Iris pigment epithelial cell (primary cell): ENCODE data around the gene AADAT.
A peak's percentile ranks its signal among the peaks of the same experiment; 100 is the strongest.
"Not testable (repeated sequence)": the region's sequence is repeated elsewhere in the genome, so short reads cannot be mapped to it uniquely, and the experiment has no call there.

ENCODE experiments used
- DNase-seq: peaks from one replicate; pipeline ENCODE4 v3.0.0-alpha.2; 2011; ENCODE audit warnings: low read depth

Gene AADAT

GRCh38 chr4:170089274-170089667, 485 bp downstream of the AADAT start:
- peak; percentile 43 for DNase-seq

GRCh38 chr4:170088716-170089115, 1.0 kb downstream of the AADAT start:
- DNase-seq, result no peak

GRCh38 chr4:170087163-170087700, 2.5 kb downstream of the AADAT start:
- peak; percentile 47 for DNase-seq

GRCh38 chr4:170083541-170083940, 6.2 kb downstream of the AADAT start:
- no peak for DNase-seq

GRCh38 chr4:170080496-170080895, 9.3 kb downstream of the AADAT start:
- DNase-seq, result no peak

- peak; percentile 32 for DNase-seq
Observed at GRCh38 chr4:170079981-170080380, 9.8 kb downstream of the AADAT start.

- no peak for DNase-seq
Observed at GRCh38 chr4:170071196-170071595, 18.6 kb downstream of the AADAT start.

- DNase-seq, result no peak
Observed at GRCh38 chr4:170068438-170069128, 21.2 kb downstream of the AADAT start.

GRCh38 chr4:170059421-170059820, 30.3 kb downstream of the AADAT start:
- DNase-seq, result no peak

GRCh38 chr4:170058826-170059225, 30.9 kb downstream of the AADAT start:
- DNase-seq, result no peak

GRCh38 chr4:170057866-170058265, 31.9 kb downstream of the AADAT start:
- no peak for DNase-seq

- no peak for DNase-seq
Observed at GRCh38 chr4:170052919-170053318, 36.8 kb downstream of the AADAT start.

- no peak for DNase-seq
Observed at GRCh38 chr4:170051402-170051801, 38.4 kb downstream of the AADAT start.

- no peak for DNase-seq
Observed at GRCh38 chr4:170049766-170050165, 40.0 kb downstream of the AADAT start.

GRCh38 chr4:170047771-170048354, 41.9 kb downstream of the AADAT start:
- DNase-seq, result peak; percentile 66

- not testable (repeated sequence) for DNase-seq
Observed at GRCh38 chr4:170046156-170046555, 43.6 kb downstream of the AADAT start.

GRCh38 chr4:170040031-170040680, 49.6 kb downstream of the AADAT start:
- DNase-seq, result no peak

GRCh38 chr4:170038769-170039168, 51.0 kb downstream of the AADAT start:
- no peak for DNase-seq

GRCh38 chr4:170038232-170038631, 51.5 kb downstream of the AADAT start:
- DNase-seq, result no peak

- DNase-seq, result no peak
Observed at GRCh38 chr4:170037481-170037880, 52.3 kb downstream of the AADAT start.

GRCh38 chr4:170035845-170036244, 53.9 kb downstream of the AADAT start:
- no peak for DNase-seq

GRCh38 chr4:170035231-170035630, 54.5 kb downstream of the AADAT start:
- DNase-seq, result no peak

GRCh38 chr4:170033999-170034398, 55.8 kb downstream of the AADAT start:
- DNase-seq, result no peak
